ENCODE measurements around the gene UNG. TPM values are rescaled to one million over a fixed set of nuclear protein-coding genes. Genes with fewer than 3 reads are reported as not detected.

UNG gene
- total RNA-seq, 1 donor from 2014 or later, result 48.2 TPM

GRCh38 chr12:109125791-109126190 lies 28.4 kb downstream of the UNG start:
- Mint-ChIP-seq H3K27ac (no peak overlapping the region), H3K4me3 (no peak overlapping the region)
- no peak for TF ChIP-seq CTCF (IDR thresholded peaks at IDR 0.05; ENCODE audit: unreplicated experiment)

GRCh38 chr12:109126784-109127183 lies 29.4 kb downstream of the UNG start:
- Mint-ChIP-seq H3K4me1 (no peaks in the 10 kb centered on the region), H3K27me3 (ENCODE audit: low read depth) (peaks cover 7% of the 10 kb centered on the region), H3K4me3 (no peak overlapping the region), H3K9me3 (no peaks in the 10 kb centered on the region), H3K36me3 (no peaks in the 10 kb centered on the region), H3K27ac (no peak overlapping the region)
- no peak for DNase-seq (ENCODE audit: low spot score in 2 of 2, unreplicated experiment in 2 of 2)
- TF ChIP-seq CTCF (IDR thresholded peaks at IDR 0.05; ENCODE audit: unreplicated experiment), result no peak

More at GRCh38 chr12:109125791-109126190, 28.4 kb downstream of the UNG start:
- Mint-ChIP-seq H3K27me3 (ENCODE audit: low read depth) (peaks cover 4% of the 10 kb centered on the region), H3K9me3 (no peaks in the 10 kb centered on the region), H3K36me3 (no peaks in the 10 kb centered on the region), H3K4me1 (no peaks in the 10 kb centered on the region)
- no peak for DNase-seq (ENCODE audit: low spot score in 2 of 2, unreplicated experiment in 2 of 2)

GRCh38 chr12:109127533-109128242 lies 30.3 kb downstream of the UNG start:
- Mint-ChIP-seq H3K27me3 (ENCODE audit: low read depth) (peaks cover 12% of the 10 kb centered on the region), H3K36me3 (no peaks in the 10 kb centered on the region), H3K4me3 (no peak overlapping the region), H3K27ac (no peak overlapping the region), H3K9me3 (no peaks in the 10 kb centered on the region), H3K4me1 (no peaks in the 10 kb centered on the region)
- DNase-seq (ENCODE audit: low spot score in 2 of 2, unreplicated experiment in 2 of 2), result no peak
- no peak for TF ChIP-seq CTCF (IDR thresholded peaks at IDR 0.05; ENCODE audit: unreplicated experiment)

- no peak overlapping the region for H3K27ac Mint-ChIP-seq
- H3K36me3 Mint-ChIP-seq, result no peaks in the 10 kb centered on the region
- no peak for TF ChIP-seq CTCF (IDR thresholded peaks at IDR 0.05; ENCODE audit: unreplicated experiment)
- H3K4me3 Mint-ChIP-seq, result no peak overlapping the region
- DNase-seq (ENCODE audit: low spot score in 2 of 2, unreplicated experiment in 2 of 2), result no peak
- H3K27me3 Mint-ChIP-seq (ENCODE audit: low read depth), result peaks cover 20% of the 10 kb centered on the region
- H3K9me3 Mint-ChIP-seq, result peaks cover 4% of the 10 kb centered on the region
- H3K4me1 Mint-ChIP-seq, result no peaks in the 10 kb centered on the region
These were observed 33.1 kb downstream of the UNG start for GRCh38 chr12:109130297-109131153.

- Mint-ChIP-seq H3K36me3 (no peaks in the 10 kb centered on the region), H3K9me3 (peaks cover 4% of the 10 kb centered on the region), H3K27me3 (ENCODE audit: low read depth) (peaks cover 21% of the 10 kb centered on the region), H3K4me1 (no peaks in the 10 kb centered on the region), H3K27ac (no peak overlapping the region), H3K4me3 (no peak overlapping the region)
- no peak for TF ChIP-seq CTCF (IDR thresholded peaks at IDR 0.05; ENCODE audit: unreplicated experiment)
- no peak for DNase-seq (ENCODE audit: low spot score in 2 of 2, unreplicated experiment in 2 of 2)
These were observed 34.0 kb downstream of the UNG start for GRCh38 chr12:109131154-109132050.

All from mesothelial cell of epicardium (in vitro differentiated cells).